Esophagus mucosa (tissue), 1 donor: ENCODE data around the gene INPP4B. TPM values are rescaled to one million over a fixed set of nuclear protein-coding genes. Genes with fewer than 3 reads are reported as not detected.

Experiments
- ATAC-seq: fragments of 200-7000 bp; cut with Tn5 transposase; one replicate; pipeline ENCODE4 v1.9.1; 2020
- total RNA-seq: library from RNA; stranded (reverse); gene quantifications from one replicate; pipeline ENCODE4 v1.2.4, GENCODE V29; 2023
- donor health status: DM: yes; HTN: yes; CAD: no.

INPP4B gene
- total RNA-seq, 1 donor from 2014 or later = 9.7 TPM

DNA sequence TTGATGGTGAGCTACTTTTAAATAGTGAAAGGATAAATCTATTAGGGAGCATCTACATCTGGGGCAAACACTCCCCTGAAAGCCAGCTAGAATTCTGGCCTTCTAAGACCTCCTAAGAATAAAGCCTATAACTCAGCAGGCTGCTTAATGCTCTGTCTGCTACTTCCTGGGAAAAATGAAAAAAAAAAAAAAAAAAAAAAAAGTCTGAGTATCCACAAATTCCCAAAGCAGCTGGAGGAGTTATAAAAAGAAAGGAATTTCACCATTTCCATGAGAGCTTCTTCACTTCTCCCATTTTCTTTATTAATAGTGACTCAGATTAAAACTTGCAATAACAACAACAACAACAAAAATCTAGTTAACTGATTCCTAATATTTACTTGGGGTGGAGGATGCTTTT is 511.2 kb downstream of the INPP4B start:
- ATAC-seq = no peak

- no peak for ATAC-seq
Measured at GRCh38 chr4:142331646-142332045, 514.5 kb downstream of the INPP4B start.

- ATAC-seq = no peak
Measured at GRCh38 chr4:142331132-142331531, 515.0 kb downstream of the INPP4B start.

- ATAC-seq = no peak
Measured at GRCh38 chr4:142330311-142330710, 515.8 kb downstream of the INPP4B start.

- no peak for ATAC-seq
Measured at GRCh38 chr4:142329313-142329712, 516.8 kb downstream of the INPP4B start.

DNA sequence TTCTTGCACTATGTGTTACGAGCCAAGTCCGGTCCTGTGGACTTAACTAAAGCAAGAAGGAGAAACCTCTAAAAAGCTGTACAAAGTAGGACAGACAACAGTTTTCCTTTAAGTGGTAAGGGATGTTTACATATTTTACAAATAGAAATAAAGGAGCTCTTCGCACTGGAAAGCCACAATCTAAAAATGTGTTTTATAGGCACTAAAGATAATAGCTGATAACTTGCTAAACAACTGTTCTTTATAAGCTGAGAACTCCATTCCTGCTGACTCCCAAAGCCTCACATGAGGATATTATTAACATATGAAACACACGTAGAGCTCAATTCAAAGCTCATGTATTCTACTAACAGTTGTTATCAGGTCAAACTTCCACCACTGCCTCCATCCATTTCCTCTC is 519.9 kb downstream of the INPP4B start:
- ATAC-seq = no peak

DNA sequence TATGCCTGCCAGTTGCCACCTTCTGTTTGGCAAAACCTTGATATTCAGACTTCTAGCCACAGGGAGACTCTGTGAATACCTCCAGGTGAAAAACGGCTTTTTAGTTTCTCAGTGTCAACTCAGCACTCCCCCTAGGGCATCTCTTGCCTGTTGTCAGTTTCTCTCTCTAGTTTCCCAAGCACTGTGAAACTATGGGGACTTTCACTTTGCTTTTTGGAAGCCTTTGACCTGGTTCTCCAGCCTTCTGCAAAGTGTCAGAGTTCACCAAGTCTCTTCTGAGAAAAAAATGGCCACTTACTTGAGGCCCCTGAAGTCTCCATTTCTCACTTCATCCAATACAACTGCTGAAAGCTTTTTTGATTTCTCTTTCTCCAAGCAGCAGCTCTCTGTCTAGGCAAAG is 521.5 kb downstream of the INPP4B start:
- no peak for ATAC-seq

DNA sequence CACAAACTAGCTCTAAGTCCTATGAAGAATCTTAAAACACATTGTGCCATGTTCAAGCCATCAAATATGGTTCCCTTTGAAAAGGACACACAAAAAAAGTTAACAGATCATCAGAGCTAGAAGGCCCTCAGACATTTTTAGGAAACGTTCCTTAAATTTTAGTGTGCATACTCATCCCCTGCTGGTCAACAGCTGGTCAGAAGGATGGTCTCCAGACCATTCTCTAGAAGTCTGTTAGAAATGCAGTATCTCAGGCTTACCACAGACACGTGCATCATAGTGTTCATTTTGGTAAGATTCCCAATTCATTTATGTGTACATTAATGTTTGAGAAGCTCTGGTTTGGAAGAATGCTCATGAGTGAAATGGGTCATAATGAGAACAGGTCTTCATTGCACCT is 523.1 kb downstream of the INPP4B start:
- no peak for ATAC-seq

GRCh38 chr4:142318280-142318679 is 527.8 kb downstream of the INPP4B start:
- ATAC-seq = no peak

DNA sequence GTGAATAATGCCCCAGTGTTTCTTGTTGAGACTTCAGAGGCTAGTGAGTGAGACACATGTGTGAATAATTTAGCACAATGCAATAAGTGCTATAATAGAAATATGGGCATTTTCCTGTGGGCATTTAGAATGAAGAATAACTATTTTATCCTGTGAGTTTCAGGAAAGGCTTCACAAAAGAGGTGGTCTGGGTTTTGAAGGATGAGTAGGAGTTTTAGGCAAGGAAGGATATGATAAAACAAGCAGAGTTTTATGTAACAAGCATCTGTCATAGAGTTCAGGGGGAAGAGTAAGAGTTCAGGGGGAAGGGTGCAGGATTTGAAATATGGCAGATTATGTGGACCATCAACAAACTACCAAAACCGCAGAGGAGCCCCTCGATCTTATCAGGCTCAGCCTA is 529.2 kb downstream of the INPP4B start:
- ATAC-seq = no peak

DNA sequence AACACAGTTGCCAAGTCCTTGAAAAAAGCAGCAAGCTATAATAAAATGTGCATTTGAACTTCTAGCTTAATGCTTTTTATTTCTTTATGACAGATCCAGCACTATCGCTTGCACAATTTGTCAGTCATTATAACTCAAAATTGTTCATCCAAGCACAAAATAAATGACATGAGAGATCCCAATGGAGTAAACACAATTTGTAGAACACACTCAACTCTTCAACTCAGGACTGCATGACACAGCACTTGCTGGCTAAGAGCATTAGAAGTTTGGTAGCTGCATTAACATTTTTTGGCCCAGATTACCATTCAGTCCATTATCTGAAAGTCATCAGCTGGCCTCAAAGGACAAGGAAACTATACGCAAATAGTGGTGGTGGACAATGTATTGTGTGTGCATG is 530.1 kb downstream of the INPP4B start:
- no peak for ATAC-seq

- ATAC-seq = no peak
Measured at GRCh38 chr4:142314686-142315085, 531.4 kb downstream of the INPP4B start.

GRCh38 chr4:142314247-142314646 is 531.9 kb downstream of the INPP4B start:
- no peak for ATAC-seq

DNA sequence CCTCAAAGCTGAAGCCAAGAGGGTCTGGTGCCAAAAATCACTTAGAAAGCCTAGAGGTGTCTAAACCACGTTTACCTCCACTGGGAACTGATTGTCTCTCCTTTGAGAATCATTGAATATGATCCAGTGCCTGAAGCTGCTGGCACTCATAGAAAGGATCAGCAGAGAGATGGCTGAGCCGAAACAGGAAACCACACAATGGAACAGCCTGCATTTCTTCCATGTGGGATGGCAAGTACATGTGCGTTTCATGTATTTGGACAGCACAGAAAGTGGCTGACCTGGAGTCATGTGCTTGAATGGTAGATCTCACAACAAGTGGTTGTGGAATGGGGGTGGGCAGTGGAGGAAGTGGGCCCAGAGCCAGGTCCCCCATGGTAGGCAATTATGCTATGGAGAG is 533.7 kb downstream of the INPP4B start:
- ATAC-seq = no peak

DNA sequence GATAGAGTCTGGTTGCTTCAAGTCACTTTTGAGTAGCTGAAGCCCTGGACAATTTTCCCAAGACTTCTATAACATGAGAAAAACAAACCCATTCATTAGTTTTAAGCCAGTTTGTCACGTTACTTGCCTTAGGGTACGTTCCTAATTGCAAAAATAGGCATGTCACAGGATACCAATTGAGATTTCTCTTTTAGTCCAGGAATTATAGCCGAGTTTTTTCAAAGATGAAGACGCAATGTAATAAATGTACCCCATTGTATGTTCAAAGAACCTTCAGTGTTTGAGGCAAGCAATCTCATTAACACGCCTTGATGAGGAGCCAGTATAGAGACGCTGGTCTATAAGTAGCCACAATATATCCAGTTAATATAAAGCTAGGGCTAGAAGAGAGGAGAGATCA is 534.2 kb downstream of the INPP4B start:
- ATAC-seq = no peak

DNA sequence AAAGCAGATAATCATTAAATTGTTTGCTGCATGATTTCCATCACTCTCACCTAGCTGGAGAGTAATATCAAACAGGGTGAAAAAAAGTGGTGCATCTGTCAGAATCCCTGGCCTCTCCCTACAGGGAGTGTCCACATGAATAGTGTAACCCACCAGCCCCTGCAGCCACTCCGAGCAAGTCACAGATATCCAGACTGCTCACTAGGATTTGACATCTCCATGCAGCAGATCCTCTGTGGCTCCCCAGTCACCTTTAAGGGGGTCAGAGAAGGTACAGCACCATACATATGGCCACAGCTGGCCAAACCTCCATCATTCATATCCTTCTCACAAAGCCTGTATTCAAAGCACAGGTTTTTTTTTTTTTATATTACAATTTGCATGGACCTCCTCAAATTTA is 536.3 kb downstream of the INPP4B start:
- no peak for ATAC-seq

DNA sequence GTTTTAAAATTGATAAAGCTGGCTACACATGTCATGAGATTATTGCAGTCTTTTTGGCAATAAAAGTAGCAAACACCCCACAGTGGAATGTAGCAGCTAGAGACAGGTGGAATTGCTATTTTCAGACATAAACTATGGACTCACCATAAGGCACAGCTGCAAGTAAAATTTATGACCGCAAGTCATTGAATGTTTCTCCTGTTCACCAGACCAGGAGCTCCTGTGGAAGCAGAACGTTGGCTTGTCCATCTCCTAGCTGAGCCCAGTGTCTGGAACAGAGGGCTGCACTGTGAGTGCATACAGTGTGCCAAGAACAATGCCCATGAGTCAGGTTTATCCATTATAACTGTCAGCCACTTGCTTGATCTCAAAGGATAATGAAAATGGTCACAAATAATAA is 538.2 kb downstream of the INPP4B start:
- no peak for ATAC-seq

DNA sequence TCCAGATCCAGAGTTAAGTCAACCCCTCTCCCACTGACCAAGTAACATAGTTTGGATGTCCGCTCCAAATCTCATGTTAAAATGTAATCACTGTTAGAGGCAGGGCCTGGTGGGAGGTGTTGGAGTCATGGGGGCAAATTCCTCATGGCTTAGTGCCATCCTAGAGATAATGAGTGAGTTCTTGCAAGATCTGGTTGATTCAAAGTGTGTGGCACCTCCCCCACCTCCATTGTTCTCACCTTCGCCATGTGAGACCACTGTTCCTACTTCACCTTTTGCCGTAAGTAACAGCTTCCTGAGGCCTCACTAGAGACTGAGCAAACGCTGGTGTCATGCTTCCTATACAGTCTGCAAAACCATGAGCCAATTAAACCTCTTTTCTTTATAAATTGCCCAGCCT is 548.8 kb downstream of the INPP4B start:
- ATAC-seq = no peak

DNA sequence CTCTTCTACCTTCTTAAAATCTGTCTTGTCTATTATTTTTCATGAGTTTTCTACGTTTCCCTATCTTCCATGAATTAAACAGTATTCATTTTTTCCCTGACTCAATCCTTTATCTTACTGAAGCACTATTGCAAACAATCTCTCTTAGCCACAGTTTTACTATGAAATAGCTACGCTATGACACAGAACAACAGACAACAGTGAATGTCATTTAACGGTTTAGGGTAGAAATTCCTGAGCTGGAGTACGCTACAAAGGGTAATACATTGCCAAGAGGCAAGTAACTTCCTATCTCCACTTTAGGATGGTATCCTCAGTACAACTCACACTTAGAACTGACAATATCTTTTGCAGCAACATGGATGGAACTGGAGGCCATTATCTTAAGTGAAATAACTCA is 552.6 kb downstream of the INPP4B start:
- no peak for ATAC-seq

- no peak for ATAC-seq
Measured at GRCh38 chr4:142292231-142292630, 553.9 kb downstream of the INPP4B start.

DNA sequence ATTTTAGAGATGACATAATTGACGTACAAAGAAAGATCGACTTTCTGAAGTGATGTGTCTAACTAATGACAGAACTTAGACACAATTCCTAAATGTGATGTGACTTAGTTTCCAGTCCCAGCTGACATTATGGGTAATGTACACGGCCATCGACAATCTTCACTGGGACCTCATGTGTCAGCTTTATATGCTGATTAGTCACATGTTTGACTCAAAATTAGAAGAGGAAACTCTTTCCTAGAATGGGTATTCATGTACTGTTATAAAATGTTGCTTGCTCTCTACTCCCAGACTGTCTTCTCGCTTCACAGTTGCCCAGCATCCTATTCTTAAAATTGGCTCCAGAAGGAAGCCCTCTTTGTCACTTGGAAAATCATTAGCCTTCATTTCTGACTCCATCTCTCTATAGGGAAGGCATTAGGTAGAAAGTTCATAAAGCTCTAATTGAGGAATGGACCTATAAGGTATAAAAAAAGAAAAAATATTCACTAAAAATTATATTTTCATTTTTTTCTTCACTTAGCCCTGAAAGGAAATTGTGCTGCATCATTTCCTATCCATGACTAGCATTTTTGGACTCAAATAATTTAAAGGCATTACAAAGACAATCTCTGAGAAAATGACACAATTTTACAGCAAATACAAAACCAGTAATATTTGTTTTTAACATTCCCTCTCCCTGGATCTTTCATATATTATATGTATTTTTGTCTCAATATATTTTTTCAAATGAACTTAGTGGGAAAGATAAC is 554.6 kb downstream of the INPP4B start:
- ATAC-seq = no peak

GRCh38 chr4:142287371-142287770 is 558.7 kb downstream of the INPP4B start:
- ATAC-seq = no peak

DNA sequence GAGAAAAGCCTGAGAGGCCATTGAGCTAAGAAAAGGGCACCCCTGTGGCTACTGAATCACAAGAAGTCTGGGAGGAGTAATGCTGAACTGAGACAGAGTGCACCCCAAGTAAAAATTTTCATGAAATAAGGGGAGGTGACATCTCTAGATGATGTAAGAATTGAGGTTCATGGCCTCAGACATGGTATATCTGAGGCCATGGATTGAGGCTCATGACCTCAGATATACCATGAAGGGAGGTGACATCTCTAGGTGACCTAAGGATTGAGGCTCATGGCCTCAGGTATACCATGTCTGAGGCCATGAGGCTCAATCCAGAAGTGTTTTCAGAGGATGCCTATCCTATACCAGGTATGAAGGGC is 560.9 kb downstream of the INPP4B start:
- ATAC-seq = no peak

- no peak for ATAC-seq
Measured at GRCh38 chr4:142284402-142285221, 561.5 kb downstream of the INPP4B start.
